Measurements from ENCODE around the gene PRKCB.

Gene PRKCB

GRCh38 chr16:23863511-23864422 lies 28.0 kb downstream of the PRKCB start:
- in situ Hi-C loops (cut with HindIII; ENCODE audit: low sequenced_read_pairs) = no loop called here

- in situ Hi-C loops (cut with HindIII; ENCODE audit: low sequenced_read_pairs) = no loop called here
Observed at GRCh38 chr16:23865853-23866252, 30.1 kb downstream of the PRKCB start.

- in situ Hi-C loops (cut with HindIII; ENCODE audit: low sequenced_read_pairs) = no loop called here
Observed at GRCh38 chr16:23866621-23867020, 30.8 kb downstream of the PRKCB start.

- in situ Hi-C loops (cut with HindIII; ENCODE audit: low sequenced_read_pairs) = no loop called here
Observed at GRCh38 chr16:23867566-23867965, 31.8 kb downstream of the PRKCB start.

- in situ Hi-C loops (cut with HindIII; ENCODE audit: low sequenced_read_pairs) = no loop called here
Observed at GRCh38 chr16:23868136-23868535, 32.4 kb downstream of the PRKCB start.

GRCh38 chr16:23869052-23869451 lies 33.3 kb downstream of the PRKCB start:
- in situ Hi-C loops (cut with HindIII; ENCODE audit: low sequenced_read_pairs) = no loop called here

- in situ Hi-C loops (cut with HindIII; ENCODE audit: low sequenced_read_pairs) = no loop called here
Observed at GRCh38 chr16:23871924-23872323, 36.1 kb downstream of the PRKCB start.

- in situ Hi-C loops (cut with HindIII; ENCODE audit: low sequenced_read_pairs) = no loop called here
Observed at GRCh38 chr16:23874613-23875294, 39.0 kb downstream of the PRKCB start.

- in situ Hi-C loops (cut with HindIII; ENCODE audit: low sequenced_read_pairs) = no loop called here
Observed at GRCh38 chr16:23876256-23876896, 40.6 kb downstream of the PRKCB start.

GRCh38 chr16:23877107-23878070 lies 41.6 kb downstream of the PRKCB start:
- in situ Hi-C loops (cut with HindIII; ENCODE audit: low sequenced_read_pairs) = no loop called here

- in situ Hi-C loops (cut with HindIII; ENCODE audit: low sequenced_read_pairs) = no loop called here
Observed at GRCh38 chr16:23879735-23880373, 44.1 kb downstream of the PRKCB start.

- in situ Hi-C loops (cut with HindIII; ENCODE audit: low sequenced_read_pairs) = no loop called here
Observed at GRCh38 chr16:23889189-23889588, 53.4 kb downstream of the PRKCB start.

GRCh38 chr16:23893986-23894385 lies 58.2 kb downstream of the PRKCB start:
- in situ Hi-C loops (cut with HindIII; ENCODE audit: low sequenced_read_pairs) = no loop called here

- in situ Hi-C loops (cut with HindIII; ENCODE audit: low sequenced_read_pairs) = no loop called here
Observed at GRCh38 chr16:23895052-23895451, 59.3 kb downstream of the PRKCB start.

- in situ Hi-C loops (cut with HindIII; ENCODE audit: low sequenced_read_pairs) = no loop called here
Observed at GRCh38 chr16:23896832-23897821, 61.3 kb downstream of the PRKCB start.

GRCh38 chr16:23898682-23899430 lies 63.1 kb downstream of the PRKCB start:
- in situ Hi-C loops (cut with HindIII; ENCODE audit: low sequenced_read_pairs) = no loop called here

- in situ Hi-C loops (cut with HindIII; ENCODE audit: low sequenced_read_pairs) = no loop called here
Observed at GRCh38 chr16:23899869-23900268, 64.1 kb downstream of the PRKCB start.

All from endothelial cell of hepatic sinusoid (primary cell).